ENCODE measurements around the gene MAP3K1.

The MAP3K1 gene

GRCh38 chr5:56910210-56910965 is 95.0 kb downstream of the MAP3K1 start:
- peak; percentile 77 for DNase-seq (ENCODE audit: low read depth)
- H3K9ac ChIP-seq (ENCODE audit: low read length), result peak overlapping the region; percentile 86
- no peaks in the 10 kb centered on the region for H3K27me3 ChIP-seq (replicated peaks; ENCODE audit: control insufficient read depth, insufficient read depth, low read length)
- H3K9me3 ChIP-seq (ENCODE audit: control insufficient read depth, low read length), result no peaks in the 10 kb centered on the region
- peaks cover 6% of the 10 kb centered on the region for H3K4me1 ChIP-seq (ENCODE audit: control insufficient read depth, insufficient read depth, low read length)
- peaks cover 13% of the 10 kb centered on the region for H3K36me3 ChIP-seq (ENCODE audit: control insufficient read depth, insufficient read depth, low read length, severe bottlenecking)
- peak overlapping the region; percentile 90 for H3K4me3 ChIP-seq (ENCODE audit: low read length)

- peaks cover 19% of the 10 kb centered on the region for H3K36me3 ChIP-seq (ENCODE audit: control insufficient read depth, insufficient read depth, low read length, severe bottlenecking)
- peaks cover 12% of the 10 kb centered on the region for H3K4me1 ChIP-seq (ENCODE audit: control insufficient read depth, insufficient read depth, low read length)
- no peak overlapping the region for H3K4me3 ChIP-seq (ENCODE audit: low read length)
- H3K27me3 ChIP-seq (replicated peaks; ENCODE audit: control insufficient read depth, insufficient read depth, low read length), result no peaks in the 10 kb centered on the region
- no peaks in the 10 kb centered on the region for H3K9me3 ChIP-seq (ENCODE audit: control insufficient read depth, low read length)
- H3K9ac ChIP-seq (ENCODE audit: low read length), result no peak overlapping the region
- DNase-seq (ENCODE audit: low read depth), result no peak
Observed at GRCh38 chr5:56913766-56914165, 98.4 kb downstream of the MAP3K1 start.

- Histone ChIP-seq H3K36me3 (ENCODE audit: control insufficient read depth, insufficient read depth, low read length, severe bottlenecking) (peaks cover 19% of the 10 kb centered on the region), H3K4me1 (ENCODE audit: control insufficient read depth, insufficient read depth, low read length) (peaks cover 12% of the 10 kb centered on the region), H3K9me3 (ENCODE audit: control insufficient read depth, low read length) (no peaks in the 10 kb centered on the region), H3K27me3 (replicated peaks; ENCODE audit: control insufficient read depth, insufficient read depth, low read length) (no peaks in the 10 kb centered on the region), H3K9ac (ENCODE audit: low read length) (no peak overlapping the region), H3K4me3 (ENCODE audit: low read length) (no peak overlapping the region)
- DNase-seq (ENCODE audit: low read depth), result no peak
Observed at GRCh38 chr5:56914678-56915077, 99.3 kb downstream of the MAP3K1 start.

- no peaks in the 10 kb centered on the region for H3K27me3 ChIP-seq (replicated peaks; ENCODE audit: control insufficient read depth, insufficient read depth, low read length)
- peaks cover 6% of the 10 kb centered on the region for H3K4me1 ChIP-seq (ENCODE audit: control insufficient read depth, insufficient read depth, low read length)
- no peaks in the 10 kb centered on the region for H3K9me3 ChIP-seq (ENCODE audit: control insufficient read depth, low read length)
- no peak overlapping the region for H3K4me3 ChIP-seq (ENCODE audit: low read length)
- H3K9ac ChIP-seq (ENCODE audit: low read length), result no peak overlapping the region
- no peak for DNase-seq (ENCODE audit: low read depth)
- peaks cover 40% of the 10 kb centered on the region for H3K36me3 ChIP-seq (ENCODE audit: control insufficient read depth, insufficient read depth, low read length, severe bottlenecking)
Observed at GRCh38 chr5:56917534-56917933, 102.2 kb downstream of the MAP3K1 start.

- Histone ChIP-seq H3K4me1 (ENCODE audit: control insufficient read depth, insufficient read depth, low read length) (peaks cover 6% of the 10 kb centered on the region), H3K4me3 (ENCODE audit: low read length) (no peak overlapping the region), H3K9ac (ENCODE audit: low read length) (no peak overlapping the region), H3K9me3 (ENCODE audit: control insufficient read depth, low read length) (no peaks in the 10 kb centered on the region), H3K36me3 (ENCODE audit: control insufficient read depth, insufficient read depth, low read length, severe bottlenecking) (peaks cover 45% of the 10 kb centered on the region), H3K27me3 (replicated peaks; ENCODE audit: control insufficient read depth, insufficient read depth, low read length) (no peaks in the 10 kb centered on the region)
- no peak for DNase-seq (ENCODE audit: low read depth)
Observed at GRCh38 chr5:56918054-56918453, 102.7 kb downstream of the MAP3K1 start.

- Histone ChIP-seq H3K4me1 (ENCODE audit: control insufficient read depth, insufficient read depth, low read length) (peaks cover 6% of the 10 kb centered on the region), H3K4me3 (ENCODE audit: low read length) (no peak overlapping the region), H3K9me3 (ENCODE audit: control insufficient read depth, low read length) (no peaks in the 10 kb centered on the region), H3K27me3 (replicated peaks; ENCODE audit: control insufficient read depth, insufficient read depth, low read length) (no peaks in the 10 kb centered on the region), H3K36me3 (ENCODE audit: control insufficient read depth, insufficient read depth, low read length, severe bottlenecking) (peaks cover 55% of the 10 kb centered on the region), H3K9ac (ENCODE audit: low read length) (no peak overlapping the region)
- DNase-seq (ENCODE audit: low read depth), result no peak
Observed at GRCh38 chr5:56919942-56920662, 104.8 kb downstream of the MAP3K1 start.

- Histone ChIP-seq H3K36me3 (ENCODE audit: control insufficient read depth, insufficient read depth, low read length, severe bottlenecking) (peaks cover 75% of the 10 kb centered on the region), H3K9me3 (ENCODE audit: control insufficient read depth, low read length) (no peaks in the 10 kb centered on the region), H3K27me3 (replicated peaks; ENCODE audit: control insufficient read depth, insufficient read depth, low read length) (no peaks in the 10 kb centered on the region), H3K9ac (ENCODE audit: low read length) (no peak overlapping the region), H3K4me3 (ENCODE audit: low read length) (no peak overlapping the region), H3K4me1 (ENCODE audit: control insufficient read depth, insufficient read depth, low read length) (no peaks in the 10 kb centered on the region)
- no peak for DNase-seq (ENCODE audit: low read depth)
Observed at GRCh38 chr5:56922922-56923321, 107.6 kb downstream of the MAP3K1 start.

- Histone ChIP-seq H3K36me3 (ENCODE audit: control insufficient read depth, insufficient read depth, low read length, severe bottlenecking) (peaks cover 98% of the 10 kb centered on the region), H3K4me1 (ENCODE audit: control insufficient read depth, insufficient read depth, low read length) (no peaks in the 10 kb centered on the region), H3K27me3 (replicated peaks; ENCODE audit: control insufficient read depth, insufficient read depth, low read length) (no peaks in the 10 kb centered on the region), H3K4me3 (ENCODE audit: low read length) (no peak overlapping the region), H3K9me3 (ENCODE audit: control insufficient read depth, low read length) (no peaks in the 10 kb centered on the region), H3K9ac (ENCODE audit: low read length) (no peak overlapping the region)
- DNase-seq (ENCODE audit: low read depth), result no peak
Observed at GRCh38 chr5:56934325-56934724, 119.0 kb downstream of the MAP3K1 start.

GRCh38 chr5:56938858-56939257 is 123.5 kb downstream of the MAP3K1 start:
- Histone ChIP-seq H3K4me3 (ENCODE audit: low read length) (no peak overlapping the region), H3K9me3 (ENCODE audit: control insufficient read depth, low read length) (no peaks in the 10 kb centered on the region), H3K9ac (ENCODE audit: low read length) (no peak overlapping the region), H3K4me1 (ENCODE audit: control insufficient read depth, insufficient read depth, low read length) (peaks cover 6% of the 10 kb centered on the region), H3K27me3 (replicated peaks; ENCODE audit: control insufficient read depth, insufficient read depth, low read length) (no peaks in the 10 kb centered on the region), H3K36me3 (ENCODE audit: control insufficient read depth, insufficient read depth, low read length, severe bottlenecking) (peaks cover 100% of the 10 kb centered on the region)
- DNase-seq (ENCODE audit: low read depth), result no peak

GRCh38 chr5:56941981-56942380 is 126.6 kb downstream of the MAP3K1 start:
- no peak overlapping the region for H3K9ac ChIP-seq (ENCODE audit: low read length)
- DNase-seq (ENCODE audit: low read depth), result peak; percentile 85
- H3K9me3 ChIP-seq (ENCODE audit: control insufficient read depth, low read length), result no peaks in the 10 kb centered on the region
- H3K27me3 ChIP-seq (replicated peaks; ENCODE audit: control insufficient read depth, insufficient read depth, low read length), result no peaks in the 10 kb centered on the region
- peaks cover 98% of the 10 kb centered on the region for H3K36me3 ChIP-seq (ENCODE audit: control insufficient read depth, insufficient read depth, low read length, severe bottlenecking)
- H3K4me1 ChIP-seq (ENCODE audit: control insufficient read depth, insufficient read depth, low read length), result peaks cover 6% of the 10 kb centered on the region
- no peak overlapping the region for H3K4me3 ChIP-seq (ENCODE audit: low read length)
